HG02571 (cell line): Measurements from ENCODE around the gene GCNT3.

Source experiments
- ATAC-seq: cut with Tn5 transposase; IDR thresholded peaks from one replicate; pipeline ENCODE4 v1.9.1; 2021; ENCODE audit warnings: mild to moderate bottlenecking, moderate library complexity; ENCODE audit not compliant: unreplicated experiment

Gene GCNT3, protein sequence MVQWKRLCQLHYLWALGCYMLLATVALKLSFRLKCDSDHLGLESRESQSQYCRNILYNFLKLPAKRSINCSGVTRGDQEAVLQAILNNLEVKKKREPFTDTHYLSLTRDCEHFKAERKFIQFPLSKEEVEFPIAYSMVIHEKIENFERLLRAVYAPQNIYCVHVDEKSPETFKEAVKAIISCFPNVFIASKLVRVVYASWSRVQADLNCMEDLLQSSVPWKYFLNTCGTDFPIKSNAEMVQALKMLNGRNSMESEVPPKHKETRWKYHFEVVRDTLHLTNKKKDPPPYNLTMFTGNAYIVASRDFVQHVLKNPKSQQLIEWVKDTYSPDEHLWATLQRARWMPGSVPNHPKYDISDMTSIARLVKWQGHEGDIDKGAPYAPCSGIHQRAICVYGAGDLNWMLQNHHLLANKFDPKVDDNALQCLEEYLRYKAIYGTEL

DNA sequence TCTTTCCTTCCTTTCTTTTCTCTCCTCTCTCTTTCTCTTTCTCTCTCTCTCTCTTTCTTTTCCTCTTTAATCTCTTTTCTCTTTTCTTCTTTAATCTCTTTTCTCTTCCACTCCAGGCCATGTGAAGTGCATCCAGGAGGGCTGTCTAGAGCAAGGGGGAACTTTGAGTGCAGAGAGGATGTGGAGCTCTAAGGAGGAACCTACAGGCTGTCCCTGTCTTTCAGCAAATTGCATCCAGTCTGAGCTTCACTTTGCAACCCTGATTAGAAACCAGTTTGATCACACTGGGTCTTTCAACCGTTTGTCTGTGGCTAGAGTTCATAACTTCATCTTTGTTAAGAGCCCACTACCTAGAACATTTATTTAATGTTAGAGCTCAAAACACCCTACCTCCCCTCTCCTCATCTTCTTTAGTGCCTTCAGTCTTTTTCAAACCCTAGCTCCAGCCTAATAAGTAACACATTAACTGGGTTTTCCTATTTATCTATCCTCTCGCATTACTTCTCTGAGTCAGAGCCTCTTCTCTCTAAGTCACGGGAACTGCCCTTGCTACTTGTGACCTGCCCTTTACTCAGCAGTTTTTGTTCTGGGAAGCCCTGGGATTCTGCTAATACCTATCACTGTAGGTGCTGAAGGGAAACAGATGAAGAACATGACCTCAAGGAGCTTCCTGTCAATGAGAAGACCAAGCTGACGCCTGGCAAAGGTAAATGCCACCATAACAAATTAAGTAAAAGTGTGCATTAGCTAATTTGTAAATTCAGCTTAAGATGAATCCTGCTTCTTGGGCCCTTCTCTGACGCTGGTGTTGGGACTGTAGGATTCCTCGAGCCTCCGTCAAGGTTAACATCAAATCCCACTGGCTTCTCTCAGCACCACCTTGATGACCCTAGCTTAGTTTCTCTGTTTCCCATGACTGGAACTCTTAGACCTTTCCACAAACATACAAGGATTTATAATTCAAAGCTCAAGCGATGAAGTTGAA is at the start of gene GCNT3:
GCNT3 (plus strand) TSS at position 508 of the 985 bp plus-strand sequence. CDS start 6,456 bp downstream, outside the sequence.
- no peak for ATAC-seq

DNA sequence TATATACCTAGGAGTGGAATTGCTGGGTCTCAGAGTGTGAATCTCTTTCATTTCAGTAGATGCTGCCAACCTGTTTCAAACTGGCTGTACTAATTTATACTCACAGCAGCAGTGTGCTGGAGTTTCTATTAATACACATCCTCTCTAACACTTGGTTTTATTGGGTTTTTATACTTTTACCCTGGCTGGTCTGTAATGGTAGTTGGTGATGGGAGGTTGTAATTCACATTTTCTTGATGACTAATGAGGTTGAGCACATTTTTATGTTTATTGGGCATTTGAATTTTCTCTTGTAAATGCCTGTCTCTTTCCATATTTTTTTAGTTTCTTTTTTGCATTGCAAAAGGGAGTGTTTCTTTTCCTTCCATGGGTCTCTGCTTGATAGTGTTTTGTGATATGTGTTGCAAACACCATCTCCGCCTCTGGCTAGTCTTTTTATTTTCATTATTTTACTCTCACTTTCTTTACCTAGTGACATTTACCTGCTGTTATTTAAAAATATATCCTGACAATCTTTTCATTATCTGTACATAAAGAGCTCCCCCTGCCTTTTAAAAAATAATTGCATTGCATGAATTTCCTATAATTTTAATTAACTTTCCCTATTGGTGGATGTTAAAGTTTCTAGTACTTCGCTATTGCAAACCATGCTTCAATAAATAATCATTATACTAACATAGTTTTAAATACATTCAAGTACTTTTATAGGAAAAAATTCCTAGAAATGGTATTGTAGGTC is 49.0 kb upstream of the GCNT3 start:
- no peak for ATAC-seq

DNA sequence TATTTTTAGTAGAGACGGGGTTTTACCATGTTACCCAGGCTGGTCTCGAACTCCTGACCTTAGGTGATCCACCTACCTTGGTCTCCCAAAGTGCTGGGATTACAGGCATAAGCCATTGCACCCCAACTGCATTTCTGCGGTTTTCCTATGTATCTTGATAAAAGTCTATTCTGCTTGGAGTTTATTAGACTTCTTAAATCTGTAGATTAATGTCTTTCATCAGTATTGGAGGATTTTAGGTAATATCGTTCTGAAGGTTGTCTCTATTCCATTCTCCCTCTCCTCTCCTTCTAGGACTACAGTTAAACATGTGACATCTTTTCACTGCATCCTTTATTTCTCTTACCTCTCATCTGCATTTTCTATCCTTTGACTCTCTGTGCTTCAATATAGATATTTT is 46.3 kb upstream of the GCNT3 start:
- no peak for ATAC-seq

DNA sequence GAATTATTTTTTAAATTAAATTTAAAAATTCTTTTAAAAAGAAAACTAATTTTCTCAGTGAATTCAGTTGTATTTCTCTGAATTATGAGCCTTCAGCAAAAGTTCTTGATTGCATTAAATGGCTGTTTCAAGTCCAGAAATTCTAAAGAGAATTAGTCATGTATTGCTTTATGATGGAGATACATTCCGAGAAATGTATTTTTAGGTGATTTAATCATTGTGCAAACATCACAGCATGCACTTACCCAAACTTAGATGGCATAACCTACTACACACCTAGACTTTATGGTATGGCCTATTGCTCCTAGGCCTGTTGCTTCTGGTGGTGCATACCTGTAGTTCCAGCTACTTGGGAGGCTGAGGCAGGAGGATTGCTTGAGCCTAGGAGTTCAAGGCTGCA is 44.3 kb upstream of the GCNT3 start:
- ATAC-seq: no peak

DNA sequence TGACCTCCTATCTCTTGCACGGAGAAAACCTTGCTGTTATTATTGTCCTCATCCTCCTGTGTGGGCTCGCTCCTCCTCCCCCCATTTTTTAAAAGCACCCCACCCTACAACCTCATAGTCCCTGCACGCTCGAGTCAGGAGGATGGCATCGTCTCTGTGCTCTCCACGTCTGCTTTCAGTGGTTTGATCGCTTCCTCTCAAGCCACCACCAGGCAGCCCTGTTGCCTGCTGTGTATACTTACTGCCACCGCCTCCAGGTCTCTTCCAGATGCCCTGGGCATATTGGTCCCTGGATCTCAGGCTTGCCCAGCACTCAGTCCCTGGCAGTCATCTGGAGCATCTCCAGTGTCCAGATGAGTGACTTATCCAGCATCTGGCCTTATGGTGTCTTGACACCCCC is 42.1 kb upstream of the GCNT3 start:
- ATAC-seq: no peak

DNA sequence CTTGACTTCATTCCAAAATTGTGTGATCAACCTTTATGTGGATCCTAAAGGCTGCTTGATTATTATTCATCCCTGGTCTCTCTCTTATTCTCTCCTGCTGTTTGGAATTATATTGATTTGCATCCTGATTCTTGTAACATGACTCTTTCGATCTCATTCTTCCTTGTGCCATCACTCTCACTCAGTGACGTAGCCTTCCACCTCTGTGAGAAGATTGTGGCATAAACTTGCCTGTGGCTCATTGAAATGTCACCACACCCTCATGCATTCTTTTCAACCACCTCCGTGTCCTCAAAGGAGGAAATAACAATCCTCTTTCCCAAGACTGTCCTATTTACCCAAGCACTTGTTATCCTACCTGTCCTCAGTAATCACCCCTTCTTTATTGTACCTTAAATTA is 41.3 kb upstream of the GCNT3 start:
- no peak for ATAC-seq

DNA sequence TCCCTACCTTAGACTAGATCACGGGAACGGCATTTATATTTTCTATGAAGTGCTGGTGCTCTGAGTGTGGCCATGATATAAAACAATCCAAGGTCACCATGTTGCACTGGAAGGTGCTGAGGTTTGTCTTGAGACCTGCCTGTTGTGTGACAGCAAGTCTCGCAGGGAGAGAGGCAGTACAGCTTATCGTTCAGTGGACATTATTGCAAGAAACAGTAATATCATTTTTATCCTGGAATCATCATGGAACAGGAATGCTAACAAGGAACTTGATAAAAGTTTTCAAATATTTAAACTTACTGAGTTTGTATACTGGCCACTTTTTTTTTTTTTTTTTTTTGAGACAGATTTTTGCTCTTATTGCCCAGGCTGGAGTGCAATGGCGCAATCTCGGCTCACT is 40.0 kb upstream of the GCNT3 start:
- ATAC-seq: no peak

DNA sequence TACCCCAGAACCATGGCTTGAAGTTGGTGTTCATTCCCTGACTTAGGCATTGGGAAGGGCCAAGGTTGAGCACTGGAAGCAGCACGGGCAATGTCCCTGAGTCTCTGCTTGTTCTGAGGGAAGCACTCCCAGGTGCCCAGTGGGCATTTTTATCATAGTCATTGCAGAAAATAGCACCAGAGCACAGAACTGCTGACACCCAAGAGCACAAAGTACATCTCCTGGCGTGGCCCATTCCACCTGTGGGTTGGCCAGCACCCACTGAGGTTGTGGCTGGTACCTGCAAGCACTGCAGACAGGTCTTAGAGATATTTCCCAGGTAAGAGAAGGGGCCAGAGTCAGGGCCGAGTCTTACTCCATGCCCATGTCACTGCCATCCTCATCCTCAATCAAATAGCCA is 28.5 kb upstream of the GCNT3 start:
- no peak for ATAC-seq

DNA sequence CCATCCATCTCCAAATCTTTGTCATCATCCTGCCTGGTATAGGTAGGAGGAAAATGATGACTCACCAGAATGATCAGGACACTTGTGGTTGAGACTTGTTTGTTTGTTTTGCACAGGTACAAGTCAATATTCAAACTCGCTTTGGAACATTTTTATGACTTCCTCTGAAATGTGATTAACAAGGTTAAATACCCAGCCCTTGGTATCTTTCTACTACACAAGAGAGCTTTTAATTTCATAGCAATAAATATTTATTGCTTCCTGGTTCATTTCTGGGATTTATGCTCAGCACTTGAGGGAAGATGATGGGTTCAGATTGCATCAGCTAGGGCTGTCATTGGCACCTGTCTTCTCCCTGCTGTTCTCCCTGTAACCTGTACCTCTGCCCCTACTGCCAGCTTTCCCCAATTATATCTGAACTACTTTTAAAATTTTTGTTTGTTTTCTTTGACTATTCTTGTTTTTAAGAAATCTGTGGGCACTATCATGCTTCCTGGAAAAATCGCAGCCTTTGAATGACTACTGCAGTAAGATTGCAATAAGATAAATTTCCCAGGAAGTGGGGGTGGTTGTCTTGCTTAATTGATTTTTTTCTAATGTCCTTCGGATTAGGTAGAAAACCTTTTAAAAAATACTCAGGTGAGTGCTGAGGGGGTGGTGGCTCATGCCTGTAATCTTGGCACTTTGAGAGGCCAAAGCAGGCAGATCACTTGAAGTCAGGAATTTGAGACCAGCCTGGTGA is 24.3 kb upstream of the GCNT3 start:
- ATAC-seq: no peak

DNA sequence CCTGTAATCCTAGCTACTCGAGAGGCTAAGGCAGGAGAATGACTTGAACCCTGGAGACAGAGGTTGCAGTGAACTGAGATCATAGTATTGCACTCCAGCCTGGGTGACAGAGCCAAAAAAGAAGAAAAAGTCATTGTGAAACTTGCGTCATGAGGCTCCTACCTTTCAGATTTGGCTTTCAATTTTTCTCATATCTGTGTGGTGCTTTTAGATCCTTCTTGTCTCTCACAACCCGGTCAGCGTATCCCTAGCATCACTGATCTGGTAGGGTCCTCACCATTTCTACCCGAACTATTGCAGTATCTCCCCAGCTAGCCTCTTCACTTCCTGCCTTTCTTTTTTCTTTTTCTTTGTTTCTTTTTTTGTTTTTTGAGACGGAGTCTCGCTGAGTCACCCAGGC is 21.6 kb upstream of the GCNT3 start:
- no peak for ATAC-seq

DNA sequence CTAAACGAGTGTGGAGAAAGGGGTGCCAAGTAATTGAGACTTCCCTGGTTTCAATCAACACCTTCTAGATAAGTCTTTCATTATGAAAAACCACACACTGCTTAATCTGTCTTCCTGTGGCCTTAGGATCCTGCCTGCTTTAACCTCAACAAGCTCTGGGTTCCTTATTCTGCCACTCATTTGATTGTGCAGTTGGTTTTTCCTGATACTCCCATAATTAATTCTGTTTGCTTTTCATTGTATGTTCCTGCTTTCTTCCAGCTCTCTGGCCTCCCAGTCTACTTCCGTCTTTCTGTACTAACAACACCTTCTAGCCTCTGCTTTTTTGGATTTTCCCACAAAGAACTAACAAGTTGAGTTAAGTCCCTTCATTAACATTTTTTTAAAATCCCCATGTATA is 20.2 kb upstream of the GCNT3 start:
- ATAC-seq: no peak

DNA sequence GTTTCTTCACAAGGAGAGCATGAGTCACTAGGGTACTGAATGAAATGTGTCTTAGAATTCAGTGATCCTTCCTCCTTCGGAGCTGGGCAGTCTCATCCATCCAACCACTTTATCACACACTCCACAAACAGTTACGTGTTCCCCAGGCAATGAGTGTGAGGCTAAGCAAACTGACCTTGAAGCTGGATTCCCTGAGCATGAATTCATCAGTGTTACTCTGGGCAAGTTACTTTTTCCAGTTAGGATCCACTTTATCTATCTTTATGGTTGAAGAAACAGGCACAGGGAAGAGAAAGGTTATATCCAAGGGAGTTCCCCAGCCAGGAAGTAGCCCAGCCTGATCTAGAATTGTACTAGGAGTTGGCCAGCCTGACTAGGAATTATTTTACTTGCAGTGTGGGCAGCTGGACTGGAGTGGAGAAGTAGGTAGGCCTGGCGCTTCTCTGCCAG is 17.1 kb upstream of the GCNT3 start:
- ATAC-seq: no peak

DNA sequence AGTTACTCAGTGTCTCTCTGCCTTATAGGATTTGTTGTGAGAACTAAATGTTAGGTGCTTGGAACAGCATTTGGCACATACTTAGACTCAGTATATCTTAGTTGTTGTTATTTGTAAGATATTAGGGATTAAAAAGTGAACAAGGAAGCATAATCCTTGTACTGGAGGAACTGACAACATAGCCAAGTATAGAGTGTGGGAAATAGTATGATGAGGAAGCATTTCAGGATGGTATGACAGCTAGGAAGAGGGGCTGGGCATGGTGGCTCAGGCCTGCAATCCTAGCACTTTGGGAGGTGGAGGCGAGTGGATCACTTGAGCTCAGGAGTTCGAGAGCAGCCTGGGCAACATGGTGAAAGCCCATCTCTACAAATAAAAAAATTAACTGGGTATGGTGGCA is 16.6 kb upstream of the GCNT3 start:
- no peak for ATAC-seq

DNA sequence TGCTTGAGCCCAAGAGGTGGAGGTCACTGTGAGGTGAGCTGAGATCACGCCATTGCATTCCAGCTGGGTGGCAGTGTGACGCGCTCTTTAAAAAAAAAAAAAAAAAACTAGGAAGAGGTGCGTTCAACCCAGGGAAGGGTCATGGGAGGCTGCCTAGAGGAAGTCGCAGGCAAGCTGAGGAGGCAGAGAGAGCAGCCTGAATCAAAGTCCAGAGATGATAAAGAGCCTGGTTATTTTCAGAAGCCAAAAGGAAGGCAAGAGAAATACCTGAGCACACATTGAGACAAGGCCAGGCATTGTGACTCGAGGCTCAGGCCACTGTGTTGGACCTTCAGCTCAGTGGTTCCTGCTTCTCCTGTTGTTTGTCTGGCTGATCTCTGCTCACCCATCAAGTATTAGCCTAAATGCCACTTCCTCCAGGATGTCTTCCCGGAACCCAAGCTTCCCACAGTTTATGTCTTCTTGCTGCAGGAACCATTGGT is 16.1 kb upstream of the GCNT3 start:
- ATAC-seq: no peak

DNA sequence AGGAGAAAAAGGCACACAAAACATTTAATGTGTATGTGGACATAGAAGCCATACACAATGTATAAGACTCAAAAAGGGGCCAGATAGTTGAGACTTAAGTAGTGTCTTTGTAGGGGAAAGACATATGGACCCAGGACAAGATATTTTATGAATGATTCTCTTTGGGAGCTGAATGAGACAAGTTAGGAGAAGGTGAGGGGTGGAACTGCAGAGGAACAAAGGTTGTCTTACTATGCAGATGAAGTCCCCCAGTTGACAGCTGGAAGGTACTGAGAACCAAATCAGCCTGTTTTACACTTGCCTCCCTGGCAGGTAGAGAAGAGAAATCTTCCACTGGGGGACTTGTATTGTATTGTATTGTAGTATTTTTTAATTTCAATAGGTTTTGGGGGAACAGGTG is 14.9 kb upstream of the GCNT3 start:
- no peak for ATAC-seq

DNA sequence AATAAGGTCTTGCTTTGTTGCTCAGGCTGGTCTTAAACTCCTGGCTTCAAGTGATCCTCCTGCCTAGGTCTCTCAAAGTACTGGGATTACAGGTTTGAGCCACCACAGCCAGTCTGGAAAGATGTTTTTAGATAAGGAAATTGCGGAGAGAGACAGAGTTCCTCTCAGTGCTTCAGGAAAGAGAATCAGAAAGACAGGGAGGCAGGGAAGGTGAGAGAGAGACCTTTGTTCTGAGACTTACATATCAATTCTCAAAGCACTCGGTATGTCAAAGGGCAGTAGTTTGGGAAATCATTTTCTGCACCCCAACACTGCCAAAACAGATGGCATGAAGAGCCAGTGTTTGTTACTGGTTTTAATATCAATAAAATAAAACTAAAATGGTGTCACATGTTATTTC is 13.1 kb upstream of the GCNT3 start:
- ATAC-seq: no peak

DNA sequence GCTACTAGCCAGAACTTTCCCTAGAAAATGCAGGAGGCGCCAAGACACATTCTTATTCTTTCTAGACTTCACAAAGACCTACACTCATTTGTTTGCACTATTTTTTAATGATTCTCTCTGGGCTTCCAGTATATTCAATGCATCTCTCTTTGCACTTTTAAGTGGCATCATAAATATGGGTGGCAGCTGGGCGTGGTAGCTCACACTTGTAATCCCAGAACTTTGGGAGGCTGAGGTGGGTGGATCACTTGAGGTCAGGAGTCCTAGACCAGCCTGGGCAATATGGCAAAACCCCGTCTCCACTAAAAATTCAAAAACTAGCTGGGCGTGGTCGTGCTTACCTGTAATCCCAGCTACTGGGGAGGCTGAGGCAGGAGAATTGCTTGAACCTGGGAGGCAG is 5.6 kb upstream of the GCNT3 start:
- ATAC-seq: no peak

DNA sequence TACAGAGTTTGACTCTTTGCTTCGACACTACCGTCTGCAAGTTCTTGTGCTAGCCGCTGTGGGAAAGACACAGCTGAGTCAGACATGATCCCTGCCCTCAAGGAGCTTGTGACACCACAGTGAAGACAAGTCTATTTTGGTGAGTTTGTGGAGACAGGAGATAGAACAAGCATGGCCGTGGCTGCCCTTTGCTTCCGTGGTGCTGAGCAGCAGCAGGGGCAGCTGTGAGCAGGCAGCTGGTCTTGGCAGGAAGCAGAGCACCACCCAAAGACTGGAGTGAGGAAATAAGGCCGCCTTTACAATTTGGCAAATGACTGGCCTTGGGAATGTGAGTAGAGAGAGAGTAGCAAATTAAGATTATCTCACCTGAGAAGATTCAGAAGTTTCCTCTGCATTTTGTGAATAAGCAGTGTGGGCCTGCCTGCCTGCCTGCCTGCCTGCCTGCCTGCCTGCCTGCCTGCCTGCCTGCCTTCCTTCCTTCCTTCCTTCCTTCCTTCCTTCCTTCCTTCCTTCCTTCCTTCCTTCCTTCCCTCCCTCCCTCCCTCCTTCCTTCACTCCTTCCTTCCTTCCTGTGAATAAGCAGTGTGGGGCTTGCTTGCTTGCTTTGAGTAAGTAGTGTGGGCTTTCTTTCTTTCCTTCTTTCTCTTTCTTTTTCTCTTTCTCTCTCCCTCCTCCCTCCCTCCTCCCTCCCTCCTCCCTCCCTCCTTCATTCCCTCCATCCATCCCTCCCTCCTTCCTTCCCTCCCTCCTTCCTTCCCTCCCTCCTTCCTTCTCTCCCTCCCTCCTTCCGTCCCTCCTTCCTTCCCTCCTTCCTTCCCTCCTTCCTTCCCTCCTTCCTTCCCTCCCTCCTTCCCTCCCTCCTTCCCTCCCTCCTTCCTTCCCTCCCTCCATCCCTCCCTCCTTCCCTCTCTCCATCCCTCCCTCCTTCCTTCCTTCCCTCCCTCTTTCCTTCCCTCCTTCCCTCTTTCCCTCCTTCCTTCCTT is 1.6 kb upstream of the GCNT3 start:
- ATAC-seq: no peak

DNA sequence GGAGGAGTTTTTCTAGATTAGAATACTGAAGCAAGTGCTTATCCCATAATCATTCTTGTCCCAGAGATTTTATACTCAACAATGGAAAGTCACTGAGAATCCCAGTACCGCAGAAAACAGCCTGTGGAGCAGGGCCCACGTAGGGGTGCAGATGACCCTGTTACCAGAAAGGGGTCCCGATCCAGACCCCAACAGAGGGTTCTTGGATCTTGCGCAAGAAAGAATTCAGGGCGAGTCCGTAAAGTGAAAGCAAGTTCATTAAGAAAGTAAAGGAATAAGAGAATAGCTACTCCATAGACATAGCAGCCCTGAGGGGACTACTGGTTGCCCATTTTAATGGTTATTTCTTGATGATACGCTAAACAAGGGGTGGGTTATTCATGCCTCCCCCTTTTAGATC is 2.6 kb downstream of the GCNT3 start:
- ATAC-seq: no peak
